Suprapubic skin (tissue), 4 donors: ENCODE results near the gene PEDS1.

Source experiments
- CTCF ChIP-seq, 2 donors: fragments of 200-600 bp in 1 of 2; fragments of 450-650 bp in 1 of 2; sonication (generic) in 1 of 2; IDR thresholded peaks; one replicate each; pipeline ENCODE4 v1.5.1; 2016 to 2019; ENCODE audit warnings: antibody characterized with exemption in 2 of 2, mild to moderate bottlenecking in 1 of 2, moderate library complexity in 1 of 2
- EP300 ChIP-seq: sonication (generic); formaldehyde crosslinking; IDR thresholded peaks from one replicate; pipeline ENCODE4 v1.6.1; 2017; ENCODE audit warnings: antibody characterized with exemption
- POLR2A ChIP-seq, 2 donors: fragments of 450-650 bp; IDR thresholded peaks; one replicate each; pipeline ENCODE4 v1.6.1; 2017; ENCODE audit warnings: antibody characterized with exemption in 2 of 2, mild to moderate bottlenecking in 2 of 2, moderate library complexity in 2 of 2
- POLR2AphosphoS5 ChIP-seq, 3 donors: sonication (generic); formaldehyde crosslinking; IDR thresholded peaks; one replicate each; pipeline ENCODE4 v1.6.1; 2017; ENCODE audit warnings: antibody characterized with exemption in 3 of 3

GRCh38 chr20:50185426-50185825 lies 31.9 kb upstream of the PEDS1 start:
- no peak for TF ChIP-seq CTCF (IDR thresholded peaks at IDR 0.05)
- no peak for TF ChIP-seq POLR2AphosphoS5 (IDR thresholded peaks at IDR 0.05)
- no peak for TF ChIP-seq POLR2A (IDR thresholded peaks at IDR 0.05)
- TF ChIP-seq EP300, result no peak
